HUES48 (cell line): Measurements from ENCODE around the gene PSMG4.
A peak's percentile ranks its signal among the peaks of the same experiment; 100 is the strongest.

Source experiments
- H3K27ac ChIP-seq: one replicate; pipeline ENCODE4 v1.7.0; 2013; ENCODE audit warnings: low read depth, low read length, inconsistent platforms
- H3K27me3 ChIP-seq: 2 replicates; pipeline ENCODE4 v1.6.1; 2013; ENCODE audit warnings: mild to moderate bottlenecking, low read length; ENCODE audit not compliant: control insufficient read depth, insufficient read depth
- H3K36me3 ChIP-seq: 2 replicates; pipeline ENCODE4 v1.6.1; 2013; ENCODE audit warnings: low read length; ENCODE audit not compliant: control insufficient read depth, insufficient read depth
- H3K4me1 ChIP-seq: 2 replicates; pipeline ENCODE4 v1.6.1; 2013; ENCODE audit warnings: mild to moderate bottlenecking, low read length; ENCODE audit not compliant: control insufficient read depth, insufficient read depth
- H3K4me3 ChIP-seq: 2 replicates; pipeline ENCODE4 v1.5.1; 2013; ENCODE audit warnings: mild to moderate bottlenecking, low read depth, low read length
- H3K9ac ChIP-seq: 2 replicates; pipeline ENCODE4 v1.6.1; 2013; ENCODE audit warnings: mild to moderate bottlenecking, low read depth, low read length, moderate library complexity
- H3K9me3 ChIP-seq: 2 replicates; pipeline ENCODE4 v1.6.1; 2013; ENCODE audit warnings: low read length; ENCODE audit not compliant: control insufficient read depth, insufficient read depth

PSMG4 gene

DNA sequence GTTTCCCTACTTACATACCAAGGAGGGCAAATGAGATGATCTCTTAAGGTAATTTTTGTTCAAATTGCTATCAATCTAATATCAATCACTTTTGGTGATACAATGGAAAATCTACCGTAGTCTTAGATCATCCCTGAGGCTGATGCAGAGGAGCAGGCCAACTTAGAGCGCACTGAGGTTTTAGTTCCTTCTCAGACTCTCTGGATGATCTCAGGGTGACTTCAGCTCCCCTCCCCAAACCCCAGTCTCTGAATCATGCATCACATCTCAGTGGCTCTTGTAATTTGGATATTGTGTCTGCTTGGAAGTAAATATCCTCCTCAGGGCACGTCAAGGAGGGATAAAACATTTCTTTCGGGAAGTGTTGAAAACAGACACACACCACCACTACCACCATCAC, 37.2 kb upstream of the PSMG4 start:
- H3K27me3 ChIP-seq: no peaks in the 10 kb centered on the region

DNA sequence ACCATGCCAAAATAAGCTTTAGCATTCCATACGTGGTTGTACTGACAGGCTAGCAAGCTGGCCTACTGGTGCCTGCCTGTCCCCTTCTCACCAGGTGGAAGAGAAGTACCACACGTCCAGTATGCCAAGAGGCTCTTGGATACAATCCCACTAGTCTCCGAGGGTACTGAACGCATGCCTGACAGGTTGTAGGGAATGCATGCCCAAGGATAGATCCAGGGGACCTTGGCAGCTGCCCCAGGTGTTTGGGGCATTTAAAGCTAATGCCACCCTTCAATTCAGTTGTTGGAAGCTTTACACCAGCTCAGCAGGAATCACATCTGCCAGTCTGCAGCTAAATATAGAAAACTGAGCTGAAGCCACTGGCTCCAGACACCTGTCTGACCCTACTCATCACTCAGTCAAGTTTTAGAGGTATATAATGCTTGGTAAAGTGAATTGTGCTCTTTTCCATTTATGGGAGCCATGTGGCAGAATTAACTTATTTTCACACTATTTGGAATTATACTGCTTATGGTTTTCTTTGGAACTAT, 36.2 kb upstream of the PSMG4 start:
- Histone ChIP-seq H3K27me3 (no peaks in the 10 kb centered on the region), H3K9ac (no peak overlapping the region), H3K36me3 (peaks cover 23% of the 10 kb centered on the region), H3K4me1 (peaks cover 7% of the 10 kb centered on the region; the same call in 1 of the 2 replicates), H3K27ac (no peak overlapping the region), H3K9me3 (no peaks in the 10 kb centered on the region), H3K4me3 (no peak overlapping the region)

More for the DNA sequence above, 37.2 kb upstream of the PSMG4 start:
- Histone ChIP-seq H3K9ac (no peak overlapping the region), H3K27ac (no peak overlapping the region), H3K9me3 (no peaks in the 10 kb centered on the region), H3K4me1 (peaks cover 7% of the 10 kb centered on the region; the same call in 1 of the 2 replicates), H3K4me3 (no peak overlapping the region), H3K36me3 (peaks cover 23% of the 10 kb centered on the region)

DNA sequence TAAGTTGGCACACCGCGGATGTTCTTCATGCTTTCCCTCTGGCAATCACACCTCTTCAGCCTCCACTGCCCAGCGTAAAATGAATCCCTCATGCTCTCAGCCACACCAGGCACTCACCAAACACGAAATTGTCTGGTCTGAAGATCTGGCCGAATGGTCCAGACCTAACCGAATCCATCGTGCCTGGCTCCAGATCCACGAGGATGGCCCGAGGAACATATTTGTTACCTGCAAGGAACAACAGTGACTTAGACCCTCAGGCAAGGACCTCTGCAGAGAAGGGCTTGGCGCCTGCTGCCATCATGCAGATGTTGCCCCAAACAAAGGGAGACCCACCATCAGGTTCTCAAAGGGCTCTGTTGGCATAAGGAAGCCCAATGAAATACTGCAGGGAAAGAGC, 32.7 kb upstream of the PSMG4 start:
- H3K9ac ChIP-seq: peak overlapping the region; percentile 84; the same call in 1 of the 2 replicates
- peaks cover 24% of the 10 kb centered on the region for H3K27me3 ChIP-seq
- H3K36me3 ChIP-seq: peaks cover 23% of the 10 kb centered on the region
- H3K9me3 ChIP-seq: no peaks in the 10 kb centered on the region
- peak overlapping the region; percentile 92 for H3K4me3 ChIP-seq
- no peak overlapping the region for H3K27ac ChIP-seq
- H3K4me1 ChIP-seq: peaks cover 25% of the 10 kb centered on the region

DNA sequence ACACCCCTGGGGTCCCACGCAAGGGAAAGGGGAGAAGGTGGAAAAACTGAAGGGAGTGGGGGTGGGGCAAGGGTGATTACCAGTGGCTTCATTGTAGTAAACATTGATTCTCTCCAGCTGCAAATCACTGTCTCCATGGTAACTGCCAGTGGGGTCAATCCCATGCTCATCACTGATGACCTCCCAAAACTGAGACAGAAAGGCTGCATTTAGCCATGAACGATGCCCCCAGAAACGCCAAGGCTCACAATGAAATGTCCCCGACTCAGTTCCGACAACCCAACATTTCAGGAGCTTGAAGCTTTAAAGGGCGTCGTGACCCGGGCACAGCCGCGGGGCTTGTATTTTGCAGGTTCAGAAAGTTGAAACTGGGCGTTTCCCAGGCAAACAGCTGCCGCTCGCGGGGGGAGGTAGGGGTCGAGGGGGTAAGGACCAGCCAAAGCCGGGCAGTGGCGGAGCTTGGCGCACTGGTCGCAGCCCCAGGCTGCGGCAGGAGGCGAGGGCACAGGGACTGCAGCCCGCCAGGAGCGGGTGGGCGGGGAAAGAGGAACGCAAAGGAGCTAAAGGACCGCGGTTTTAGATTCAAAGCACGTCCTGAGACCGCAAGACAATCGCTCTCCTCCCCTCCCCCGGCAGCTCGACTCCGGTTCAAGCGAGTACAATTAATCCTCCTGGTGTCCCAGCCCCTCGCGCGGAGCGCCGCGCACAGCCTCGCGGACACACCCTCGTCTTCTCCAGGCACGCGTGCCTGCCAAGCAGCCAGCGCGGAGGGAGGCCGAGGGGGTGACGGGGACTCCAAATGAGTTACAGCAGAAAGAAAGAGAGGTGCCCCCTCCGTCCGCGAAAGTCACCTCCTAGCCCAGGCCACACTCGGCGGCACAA, 32.0 kb upstream of the PSMG4 start:
- no peaks in the 10 kb centered on the region for H3K9me3 ChIP-seq
- peak overlapping the region; percentile 92 for H3K4me3 ChIP-seq
- H3K36me3 ChIP-seq: peaks cover 23% of the 10 kb centered on the region
- H3K4me1 ChIP-seq: peaks cover 26% of the 10 kb centered on the region
- H3K9ac ChIP-seq: peak overlapping the region; percentile 84
- peak overlapping the region; percentile 76 for H3K27ac ChIP-seq
- H3K27me3 ChIP-seq: peaks cover 25% of the 10 kb centered on the region

DNA sequence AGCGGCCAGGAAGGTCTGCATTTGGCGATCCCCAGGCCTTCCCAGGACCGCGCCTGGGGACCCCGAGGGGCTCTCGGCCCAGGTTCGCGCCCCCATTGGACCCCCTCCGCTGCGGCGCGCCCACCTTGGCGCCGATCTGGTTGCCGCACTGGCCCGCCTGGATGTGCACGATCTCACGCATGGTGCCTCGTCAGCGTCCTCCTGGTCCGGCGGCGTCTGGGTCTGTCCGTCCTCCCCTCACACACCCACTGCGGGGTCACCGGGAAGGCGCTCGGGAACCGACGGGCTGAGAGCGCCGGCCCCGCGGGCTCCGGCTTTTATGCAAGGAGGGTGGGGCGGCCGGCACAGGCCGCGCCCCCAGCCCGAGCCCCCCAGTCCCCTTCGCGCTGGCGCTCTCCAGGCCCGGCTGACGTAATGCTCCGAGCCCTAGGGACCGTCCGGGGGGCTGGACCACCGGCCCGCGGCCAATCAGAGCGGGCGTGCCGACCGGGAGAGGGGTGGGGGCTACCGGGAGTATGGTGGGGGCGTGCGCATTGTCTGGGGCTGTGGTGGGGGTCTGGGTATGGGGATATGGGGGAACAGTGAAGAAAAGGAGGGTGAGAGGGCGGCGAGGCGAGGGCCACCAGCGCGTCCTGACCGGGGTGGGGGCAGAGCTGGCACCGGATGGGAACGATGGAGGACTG, 31.2 kb upstream of the PSMG4 start, which contains the start of gene TUBB2B:
TSS of gene TUBB2B (minus strand) at position 291 of the 683 bp plus-strand sequence. CDS start at position 181, 110 bp downstream.
- Histone ChIP-seq H3K27ac (peak within 1 kb of the TSS; percentile 89), H3K9ac (peak within 1 kb of the TSS; percentile 84)

DNA sequence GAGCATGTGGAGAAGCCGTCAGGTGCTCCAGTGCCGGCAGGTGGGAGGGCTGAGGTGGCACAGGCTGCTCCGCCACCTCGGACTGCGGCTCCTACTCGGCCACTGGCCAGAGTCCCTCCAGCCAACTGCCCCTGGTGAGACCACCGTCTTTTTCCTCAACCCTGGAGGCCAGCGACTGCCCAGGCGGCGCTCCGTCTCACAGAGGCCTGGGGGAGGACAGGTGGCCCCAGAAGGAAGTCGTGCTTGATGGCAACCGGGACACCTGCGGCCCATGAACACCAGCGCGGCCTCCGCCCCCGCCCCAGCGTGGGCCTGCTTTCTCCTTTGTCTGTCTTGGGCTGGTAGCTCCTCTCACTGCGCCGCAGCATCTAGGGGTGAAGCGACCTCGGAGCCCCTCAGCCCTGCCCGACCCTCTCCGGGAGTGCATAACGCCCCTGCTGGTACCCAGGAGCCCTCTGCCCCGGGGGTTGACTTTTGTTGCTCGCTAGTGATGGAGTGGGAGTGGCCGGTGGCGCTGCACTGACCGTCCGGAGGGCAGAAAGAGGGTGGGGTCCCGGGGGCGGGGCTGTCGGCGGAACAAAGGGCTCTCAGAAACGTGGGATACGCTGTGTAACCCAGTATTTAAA, 30.6 kb upstream of the PSMG4 start:
- Histone ChIP-seq H3K9me3 (no peaks in the 10 kb centered on the region), H3K27me3 (peaks cover 40% of the 10 kb centered on the region), H3K9ac (peak overlapping the region; percentile 74), H3K4me1 (peaks cover 26% of the 10 kb centered on the region), H3K4me3 (peak overlapping the region; percentile 92), H3K36me3 (peaks cover 23% of the 10 kb centered on the region), H3K27ac (peak overlapping the region; percentile 89)

More for the DNA sequence above, 31.2 kb upstream of the PSMG4 start, which contains the start of gene TUBB2B:
- Histone ChIP-seq H3K27me3 (peaks cover 33% of the 10 kb centered on the region), H3K36me3 (peaks cover 23% of the 10 kb centered on the region), H3K4me1 (peaks cover 26% of the 10 kb centered on the region), H3K9me3 (no peaks in the 10 kb centered on the region), H3K4me3 (peak within 1 kb of the TSS; percentile 92)

DNA sequence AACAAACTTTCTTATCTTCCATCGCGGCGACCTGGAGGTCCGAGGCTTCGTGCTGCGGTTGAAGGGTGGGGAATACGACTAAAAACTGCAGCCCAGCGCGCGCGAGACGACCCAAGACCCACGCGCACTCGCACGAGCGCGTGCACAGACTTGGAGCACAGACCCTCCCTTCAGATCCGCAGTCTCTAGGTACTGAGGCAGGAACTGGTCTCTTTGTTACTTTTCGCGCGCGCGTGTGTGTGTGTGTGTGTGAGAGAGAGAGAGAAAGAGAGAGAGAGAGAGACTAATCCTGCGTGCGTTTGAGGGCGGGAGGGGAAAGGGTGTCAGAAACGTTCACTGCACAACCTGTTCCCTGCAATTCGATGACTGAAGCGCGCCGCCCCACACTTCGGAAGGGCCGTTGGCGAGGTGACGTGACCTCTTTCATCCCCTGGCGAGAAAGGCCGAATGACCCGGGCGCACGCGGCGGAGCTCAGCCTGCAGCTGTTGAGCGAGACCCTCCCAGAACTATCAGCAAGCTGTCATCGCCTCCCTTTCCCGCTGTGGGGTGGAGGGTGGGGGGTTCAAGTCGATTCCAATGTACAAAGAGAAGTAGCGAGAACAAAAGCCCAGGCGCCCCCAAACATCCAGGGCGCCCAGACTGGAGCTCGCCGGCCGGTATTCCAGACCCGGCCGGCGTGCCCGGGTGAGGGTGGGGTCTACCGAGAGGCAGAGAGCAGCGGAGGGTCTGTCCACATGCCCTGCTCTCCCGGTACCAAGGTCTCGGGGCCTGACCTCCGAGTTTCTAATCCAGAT, 29.8 kb upstream of the PSMG4 start:
- H3K4me3 ChIP-seq: peak overlapping the region; percentile 92
- H3K9ac ChIP-seq: no peak overlapping the region
- peaks cover 26% of the 10 kb centered on the region for H3K4me1 ChIP-seq
- peaks cover 43% of the 10 kb centered on the region for H3K27me3 ChIP-seq
- peaks cover 16% of the 10 kb centered on the region for H3K36me3 ChIP-seq
- no peaks in the 10 kb centered on the region for H3K9me3 ChIP-seq
- H3K27ac ChIP-seq: peak overlapping the region; percentile 64

DNA sequence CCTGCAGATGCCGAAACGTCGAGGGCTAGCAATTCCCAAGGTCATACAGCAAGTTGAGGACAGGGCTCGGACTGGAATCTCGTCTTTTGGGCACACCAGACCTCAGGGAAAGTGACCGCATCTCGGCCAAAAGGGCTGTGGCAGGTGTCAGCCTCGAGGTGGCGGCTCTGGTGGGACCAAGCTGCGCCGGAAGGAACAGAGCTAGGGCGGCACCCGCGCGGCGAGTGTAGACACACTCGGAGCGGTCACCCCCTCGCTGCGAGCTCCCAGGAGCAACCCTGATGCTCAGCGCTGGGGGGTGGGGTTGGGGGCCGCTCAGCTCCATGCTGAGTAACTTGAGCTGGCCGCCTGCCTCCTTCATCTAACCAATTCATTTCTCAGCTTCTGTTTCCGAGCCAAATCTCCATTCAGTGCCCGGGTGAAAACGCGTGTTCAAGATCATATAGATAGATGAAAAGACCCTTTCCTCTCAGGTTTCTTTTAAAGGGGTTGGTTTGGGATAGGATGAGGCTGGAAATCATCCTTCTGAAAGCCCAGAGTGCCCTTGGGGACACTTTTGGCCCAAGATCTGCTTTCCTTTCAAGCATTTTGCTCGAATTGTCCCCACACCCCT, 29.1 kb upstream of the PSMG4 start:
- peaks cover 43% of the 10 kb centered on the region for H3K27me3 ChIP-seq
- H3K36me3 ChIP-seq: peaks cover 10% of the 10 kb centered on the region
- H3K4me1 ChIP-seq: peaks cover 26% of the 10 kb centered on the region
- no peaks in the 10 kb centered on the region for H3K9me3 ChIP-seq
- peak overlapping the region; percentile 0 for H3K27ac ChIP-seq
- no peak overlapping the region for H3K9ac ChIP-seq
- peak overlapping the region; percentile 92 for H3K4me3 ChIP-seq

DNA sequence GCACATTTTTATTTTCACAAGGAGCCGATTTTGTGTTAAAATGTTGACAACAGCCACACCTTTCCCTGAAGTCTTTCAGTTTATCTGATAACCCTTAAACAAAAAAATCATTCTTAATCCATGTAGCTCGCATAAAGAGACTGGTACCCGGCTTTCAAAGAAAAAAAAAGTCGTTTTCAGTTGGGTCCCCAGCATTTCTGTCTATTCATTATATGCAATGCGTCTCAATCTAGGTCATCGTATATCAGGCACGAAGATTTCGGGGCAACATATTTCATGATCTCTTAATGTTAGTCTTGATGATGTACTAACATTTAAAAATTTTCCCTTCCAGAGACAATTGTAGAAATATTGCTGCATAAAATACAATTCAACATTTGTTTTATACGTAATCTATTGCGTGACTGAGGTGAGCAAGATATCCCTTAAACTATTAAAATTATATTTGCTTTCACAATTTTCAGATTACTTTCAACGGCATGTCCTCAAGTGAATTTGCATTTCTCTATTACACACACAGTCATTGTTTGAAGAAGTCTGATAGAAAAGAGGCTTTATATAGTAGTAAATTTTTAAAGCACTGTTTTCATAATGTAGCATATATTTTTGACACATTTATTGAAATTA, 28.4 kb upstream of the PSMG4 start:
- no peaks in the 10 kb centered on the region for H3K9me3 ChIP-seq
- H3K4me3 ChIP-seq: peak overlapping the region; percentile 92
- H3K9ac ChIP-seq: no peak overlapping the region
- peaks cover 28% of the 10 kb centered on the region for H3K4me1 ChIP-seq
- H3K27me3 ChIP-seq: peaks cover 43% of the 10 kb centered on the region
- H3K36me3 ChIP-seq: peaks cover 10% of the 10 kb centered on the region
- H3K27ac ChIP-seq: no peak overlapping the region
